Liver (tissue), 9 donors: Measurements from ENCODE around the gene BUD13. TPM values are rescaled to one million over a fixed set of nuclear protein-coding genes. Genes with fewer than 3 reads are reported as not detected.

Experiments
- DNase-seq: peaks from one replicate; pipeline ENCODE4 v3.0.0-alpha.2; 2017; ENCODE audit warnings: low spot score
- H3K27ac ChIP-seq, 2 donors: one replicate each; pipeline ENCODE4 v1.7.0; 2013; ENCODE audit warnings: inconsistent platforms in 2 of 2, low read length in 2 of 2, control low read depth in 1 of 2, low read depth in 1 of 2, mild to moderate bottlenecking in 1 of 2
- H3K27me3 ChIP-seq, 4 donors: one replicate each; pipeline versions ENCODE4 v1.6.1 to v1.7.0; 2013; ENCODE audit warnings: low read length in 3 of 4, inconsistent platforms in 1 of 4, mild to moderate bottlenecking in 1 of 4, moderate library complexity in 1 of 4; ENCODE audit not compliant: control insufficient read depth in 4 of 4, insufficient read depth in 4 of 4
- H3K36me3 ChIP-seq, 4 donors: one replicate each; pipeline versions ENCODE4 v1.6.1 to v1.7.0; 2013; ENCODE audit warnings: low read length in 3 of 4, mild to moderate bottlenecking in 3 of 4, low read depth in 1 of 4, moderate library complexity in 1 of 4; ENCODE audit not compliant: control insufficient read depth in 4 of 4, insufficient read depth in 3 of 4
- H3K4me1 ChIP-seq, 4 donors: one replicate each; pipeline versions ENCODE4 v1.6.1 to v1.7.0; 2013; ENCODE audit warnings: low read length in 3 of 4, mild to moderate bottlenecking in 3 of 4, moderate library complexity in 1 of 4; ENCODE audit not compliant: control insufficient read depth in 4 of 4, insufficient read depth in 4 of 4
- H3K4me3 ChIP-seq, 3 donors: one replicate each; pipeline versions ENCODE4 v1.6.1 to v1.7.0; 2013; ENCODE audit warnings: low read length in 3 of 3, control low read depth in 1 of 3, low read depth in 1 of 3, mild to moderate bottlenecking in 1 of 3
- H3K9ac ChIP-seq, 2 donors: one replicate each; pipeline ENCODE4 v1.7.0; 2013; ENCODE audit warnings: low read length in 2 of 2, mild to moderate bottlenecking in 2 of 2, moderate library complexity in 2 of 2, control low read depth in 1 of 2, low read depth in 1 of 2
- H3K9me3 ChIP-seq, 4 donors: one replicate each; pipeline versions ENCODE4 v1.6.1 to v1.7.0; 2013; ENCODE audit warnings: low read length in 3 of 4; ENCODE audit not compliant: control insufficient read depth in 4 of 4
- EGR1 ChIP-seq, 2 donors: IDR thresholded peaks; 2 replicates each; pipeline ENCODE4 v1.6.1; 2016 to 2018; ENCODE audit warnings: antibody characterized with exemption in 2 of 2, low read depth in 2 of 2
- FOXA1 ChIP-seq: IDR thresholded peaks from 2 replicates; pipeline ENCODE4 v1.6.1; 2016; ENCODE audit warnings: antibody characterized with exemption
- FOXA2 ChIP-seq: IDR thresholded peaks from 2 replicates; pipeline ENCODE4 v1.6.1; 2016; ENCODE audit warnings: antibody characterized with exemption
- GABPA ChIP-seq, 2 donors: IDR thresholded peaks in 1 of 2; conservative IDR thresholded peaks in 1 of 2; 2 replicates each; pipeline ENCODE4 v1.6.1; 2016; ENCODE audit warnings: antibody characterized with exemption in 2 of 2, mild to moderate bottlenecking in 1 of 2, moderate library complexity in 1 of 2
- HNF4A ChIP-seq, 2 donors: conservative IDR thresholded peaks; 2 replicates each; pipeline ENCODE4 v1.6.1; 2016; ENCODE audit warnings: antibody characterized with exemption in 2 of 2, mild to moderate bottlenecking in 2 of 2
- HNF4G ChIP-seq: IDR thresholded peaks from 2 replicates; pipeline ENCODE4 v1.6.1; 2016; ENCODE audit warnings: antibody characterized with exemption
- JUND ChIP-seq, 2 donors: IDR thresholded peaks; 2 replicates each; pipeline ENCODE4 v1.6.1; 2016; ENCODE audit warnings: antibody characterized with exemption in 2 of 2
- NR2F2 ChIP-seq: IDR thresholded peaks from 2 replicates; pipeline ENCODE4 v1.6.1; 2016; ENCODE audit warnings: antibody characterized with exemption
- RAD21 ChIP-seq, 2 donors: IDR thresholded peaks; 2 replicates each; pipeline ENCODE4 v1.6.1; 2016; ENCODE audit warnings: antibody characterized with exemption in 2 of 2, mild to moderate bottlenecking in 2 of 2
- REST ChIP-seq: IDR thresholded peaks from 2 replicates; pipeline ENCODE4 v1.6.1; 2016; ENCODE audit warnings: antibody characterized with exemption, mild to moderate bottlenecking
- RXRA ChIP-seq, 2 donors: IDR thresholded peaks; 2 replicates each; pipeline ENCODE4 v1.6.1; 2017 to 2018; ENCODE audit warnings: antibody characterized with exemption in 2 of 2, mild to moderate bottlenecking in 1 of 2
- SP1 ChIP-seq: IDR thresholded peaks from 2 replicates; pipeline ENCODE4 v1.6.1; 2018; ENCODE audit warnings: antibody characterized with exemption, mild to moderate bottlenecking
- TAF1 ChIP-seq: conservative IDR thresholded peaks from 2 replicates; pipeline ENCODE4 v1.6.1; 2016; ENCODE audit warnings: antibody characterized with exemption, mild to moderate bottlenecking
- YY1 ChIP-seq: IDR thresholded peaks from 2 replicates; pipeline ENCODE4 v1.6.1; 2016; ENCODE audit warnings: antibody characterized with exemption, mild to moderate bottlenecking
- WGBS: extraction: QIAGEN DNeasy Blood & Tissue Kit; methylation state at CpG from one replicate; pipeline ENCODE4 v1.1.7; 2013; 5-methylcytosine and 5-hydroxymethylcytosine counted together
- polyA plus RNA-seq, 2 donors: library from polyadenylated mRNA; stranded (reverse) in 1 of 2; unstranded in 1 of 2; fragments of 200-250 nt in 1 of 2; fragments of >200 nt in 1 of 2; fragmentation: Nextera tagmentation in 1 of 2; extraction: Ambion mirVana in 1 of 2; gene quantifications; one replicate each; pipeline versions ENCODE4 v1.2.1 to v1.2.3, GENCODE V29; 2013 to 2015
- total RNA-seq, 2 donors: library from RNA; depleted of rRNA; stranded (reverse); fragments of >200 nt; gene quantifications; one replicate each; pipeline ENCODE4 v1.2.3, GENCODE V29; 2014
- TF ChIP-seq, protein P1 (sequence below): IDR thresholded peaks from 2 replicates; pipeline ENCODE4 v1.6.1; 2016; ENCODE audit warnings: antibody characterized with exemption
- TF ChIP-seq, protein P2 (sequence below): IDR thresholded peaks from 2 replicates; pipeline ENCODE4 v1.6.1; 2016; ENCODE audit warnings: antibody characterized with exemption
- TF ChIP-seq, protein P3 (sequence below): fragments of 150-350 bp; IDR thresholded peaks from 2 replicates; pipeline ENCODE4 v1.5.1; 2017; ENCODE audit warnings: improper control_type of control experiment, low read depth, low read length; ENCODE audit not compliant: missing input control
- TF ChIP-seq, protein P4 (sequence below): IDR thresholded peaks from 2 replicates; pipeline ENCODE4 v1.6.1; 2016; ENCODE audit warnings: antibody characterized with exemption
- donor health status: healthy.
- donor health status: healthy.
- donor health status: healthy.
- donor health status: healthy.
- donor health status: healthy.

The BUD13 gene
- total and polyA plus RNA-seq, 4 donors: 3.9 to 7.4 (median 5.1) TPM

GRCh38 chr11:116792144-116792868 lies 19.5 kb upstream of the BUD13 start:
- H3K9me3 ChIP-seq: no peaks in the 10 kb centered on the region
- peak overlapping the region; percentile 73 to 84 for H3K27ac ChIP-seq
- H3K27me3 ChIP-seq: no peaks in the 10 kb centered on the region
- H3K36me3 ChIP-seq: peaks cover 0 to 2% (median 0%) of the 10 kb centered on the region in 4 donors
- TF ChIP-seq, protein P1, sequence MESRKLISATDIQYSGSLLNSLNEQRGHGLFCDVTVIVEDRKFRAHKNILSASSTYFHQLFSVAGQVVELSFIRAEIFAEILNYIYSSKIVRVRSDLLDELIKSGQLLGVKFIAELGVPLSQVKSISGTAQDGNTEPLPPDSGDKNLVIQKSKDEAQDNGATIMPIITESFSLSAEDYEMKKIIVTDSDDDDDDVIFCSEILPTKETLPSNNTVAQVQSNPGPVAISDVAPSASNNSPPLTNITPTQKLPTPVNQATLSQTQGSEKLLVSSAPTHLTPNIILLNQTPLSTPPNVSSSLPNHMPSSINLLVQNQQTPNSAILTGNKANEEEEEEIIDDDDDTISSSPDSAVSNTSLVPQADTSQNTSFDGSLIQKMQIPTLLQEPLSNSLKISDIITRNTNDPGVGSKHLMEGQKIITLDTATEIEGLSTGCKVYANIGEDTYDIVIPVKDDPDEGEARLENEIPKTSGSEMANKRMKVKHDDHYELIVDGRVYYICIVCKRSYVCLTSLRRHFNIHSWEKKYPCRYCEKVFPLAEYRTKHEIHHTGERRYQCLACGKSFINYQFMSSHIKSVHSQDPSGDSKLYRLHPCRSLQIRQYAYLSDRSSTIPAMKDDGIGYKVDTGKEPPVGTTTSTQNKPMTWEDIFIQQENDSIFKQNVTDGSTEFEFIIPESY: peak; percentile 89
- TF ChIP-seq EGR1 (IDR thresholded peaks at IDR 0.05; ENCODE audit: low read depth in 2 of 2) (peak in 1 of 2 donors; percentile 49), NR2F2 (peak; percentile 97), JUND (IDR thresholded peaks at IDR 0.05) (peak; percentile 67 to 77), RXRA (IDR thresholded peaks at IDR 0.05) (peak; percentile 99), REST (peak; percentile 68), FOXA1 (peak; percentile 65), GABPA (IDR thresholded peaks at IDR 0.05 in 1 of 2, conservative IDR thresholded peaks at IDR 0.05 in 1 of 2) (no peak), HNF4G (peak; percentile 64), SP1 (peak; percentile 97), TAF1 (peak; percentile 36), FOXA2 (peak; percentile 87), RAD21 (IDR thresholded peaks at IDR 0.05) (peak; percentile 59 to 64), YY1 (peak; percentile 93), HNF4A (conservative IDR thresholded peaks at IDR 0.05) (peak; percentile 88 to 90)
- TF ChIP-seq, protein P2, sequence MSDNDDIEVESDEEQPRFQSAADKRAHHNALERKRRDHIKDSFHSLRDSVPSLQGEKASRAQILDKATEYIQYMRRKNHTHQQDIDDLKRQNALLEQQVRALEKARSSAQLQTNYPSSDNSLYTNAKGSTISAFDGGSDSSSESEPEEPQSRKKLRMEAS: peak; percentile 86
- TF ChIP-seq, protein P3, sequence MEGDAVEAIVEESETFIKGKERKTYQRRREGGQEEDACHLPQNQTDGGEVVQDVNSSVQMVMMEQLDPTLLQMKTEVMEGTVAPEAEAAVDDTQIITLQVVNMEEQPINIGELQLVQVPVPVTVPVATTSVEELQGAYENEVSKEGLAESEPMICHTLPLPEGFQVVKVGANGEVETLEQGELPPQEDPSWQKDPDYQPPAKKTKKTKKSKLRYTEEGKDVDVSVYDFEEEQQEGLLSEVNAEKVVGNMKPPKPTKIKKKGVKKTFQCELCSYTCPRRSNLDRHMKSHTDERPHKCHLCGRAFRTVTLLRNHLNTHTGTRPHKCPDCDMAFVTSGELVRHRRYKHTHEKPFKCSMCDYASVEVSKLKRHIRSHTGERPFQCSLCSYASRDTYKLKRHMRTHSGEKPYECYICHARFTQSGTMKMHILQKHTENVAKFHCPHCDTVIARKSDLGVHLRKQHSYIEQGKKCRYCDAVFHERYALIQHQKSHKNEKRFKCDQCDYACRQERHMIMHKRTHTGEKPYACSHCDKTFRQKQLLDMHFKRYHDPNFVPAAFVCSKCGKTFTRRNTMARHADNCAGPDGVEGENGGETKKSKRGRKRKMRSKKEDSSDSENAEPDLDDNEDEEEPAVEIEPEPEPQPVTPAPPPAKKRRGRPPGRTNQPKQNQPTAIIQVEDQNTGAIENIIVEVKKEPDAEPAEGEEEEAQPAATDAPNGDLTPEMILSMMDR: no peak
- TF ChIP-seq, protein P4, sequence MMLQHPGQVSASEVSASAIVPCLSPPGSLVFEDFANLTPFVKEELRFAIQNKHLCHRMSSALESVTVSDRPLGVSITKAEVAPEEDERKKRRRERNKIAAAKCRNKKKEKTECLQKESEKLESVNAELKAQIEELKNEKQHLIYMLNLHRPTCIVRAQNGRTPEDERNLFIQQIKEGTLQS: no peak
- H3K4me3 ChIP-seq: peak overlapping the region; percentile 38 to 78 (median 42)
- H3K9ac ChIP-seq: peak overlapping the region in 1 of 2 donors; percentile 71
- WGBS: 35% methylated on average over 8 of the region's 8 CpGs
- H3K4me1 ChIP-seq: peaks cover 0 to 58% (median 46%) of the 10 kb centered on the region in 4 donors
- no peak for DNase-seq
